ENCODE data around the gene SPDEF.

SPDEF gene

GRCh38 chr6:34575326-34575725, 19.2 kb upstream of the SPDEF start:
- Mint-ChIP-seq H3K27me3 (peaks cover 3% of the 10 kb centered on the region), H3K4me3 (no peak overlapping the region), H3K9me3 (no peaks in the 10 kb centered on the region), H3K36me3 (no peaks in the 10 kb centered on the region), H3K4me1 (peaks cover 4% of the 10 kb centered on the region), H3K27ac (peak overlapping the region; percentile 28)
- DNase-seq: no peak
- CTCF ChIA-PET: no interaction called here

- no peak overlapping the region for H3K27ac Mint-ChIP-seq
- H3K4me1 Mint-ChIP-seq: peaks cover 4% of the 10 kb centered on the region
- no peak overlapping the region for H3K4me3 Mint-ChIP-seq
- no peaks in the 10 kb centered on the region for H3K36me3 Mint-ChIP-seq
- CTCF ChIA-PET: interaction anchor here (1.1 kb wide), 1 partner anchor 115 kb away, joined by 4 read pairs; no protein-coding TSS in a partner anchor
- H3K9me3 Mint-ChIP-seq: no peaks in the 10 kb centered on the region
- peaks cover 3% of the 10 kb centered on the region for H3K27me3 Mint-ChIP-seq
- no peak for DNase-seq
Observed at GRCh38 chr6:34574647-34575293, 18.6 kb upstream of the SPDEF start.

GRCh38 chr6:34573567-34574183, 17.5 kb upstream of the SPDEF start:
- no peak overlapping the region for H3K4me3 Mint-ChIP-seq
- no peak for DNase-seq
- no peaks in the 10 kb centered on the region for H3K9me3 Mint-ChIP-seq
- peaks cover 6% of the 10 kb centered on the region for H3K27me3 Mint-ChIP-seq
- peak overlapping the region; percentile 11 for H3K27ac Mint-ChIP-seq
- CTCF ChIA-PET: interaction anchor here (0.5 to 1.1 kb wide), 3 partner anchors 24 to 575 kb away, joined by 3 to 4 read pairs (median 3); no protein-coding TSS in a partner anchor
- H3K4me1 Mint-ChIP-seq: peaks cover 4% of the 10 kb centered on the region
- no peaks in the 10 kb centered on the region for H3K36me3 Mint-ChIP-seq

- peaks cover 4% of the 10 kb centered on the region for H3K4me1 Mint-ChIP-seq
- H3K27ac Mint-ChIP-seq: no peak overlapping the region
- no peaks in the 10 kb centered on the region for H3K36me3 Mint-ChIP-seq
- H3K4me3 Mint-ChIP-seq: no peak overlapping the region
- H3K27me3 Mint-ChIP-seq: peaks cover 8% of the 10 kb centered on the region
- no peak for DNase-seq
- CTCF ChIA-PET: no interaction called here
- H3K9me3 Mint-ChIP-seq: no peaks in the 10 kb centered on the region
Observed at GRCh38 chr6:34572585-34572984, 16.5 kb upstream of the SPDEF start.

- Mint-ChIP-seq H3K4me3 (no peak overlapping the region), H3K27me3 (peaks cover 8% of the 10 kb centered on the region), H3K4me1 (peaks cover 4% of the 10 kb centered on the region), H3K27ac (no peak overlapping the region), H3K36me3 (no peaks in the 10 kb centered on the region), H3K9me3 (no peaks in the 10 kb centered on the region)
- no peak for DNase-seq
- CTCF ChIA-PET: no interaction called here
Observed at GRCh38 chr6:34572021-34572420, 15.9 kb upstream of the SPDEF start.

- DNase-seq: no peak
- Mint-ChIP-seq H3K9me3 (no peaks in the 10 kb centered on the region), H3K27me3 (peaks cover 8% of the 10 kb centered on the region), H3K36me3 (no peaks in the 10 kb centered on the region), H3K4me3 (no peak overlapping the region), H3K27ac (no peak overlapping the region), H3K4me1 (peaks cover 2% of the 10 kb centered on the region)
- CTCF ChIA-PET: no interaction called here
Observed at GRCh38 chr6:34571388-34571787, 15.3 kb upstream of the SPDEF start.

GRCh38 chr6:34570066-34570833, 14.1 kb upstream of the SPDEF start:
- no peak overlapping the region for H3K4me3 Mint-ChIP-seq
- H3K9me3 Mint-ChIP-seq: no peaks in the 10 kb centered on the region
- H3K27ac Mint-ChIP-seq: no peak overlapping the region
- no peaks in the 10 kb centered on the region for H3K4me1 Mint-ChIP-seq
- CTCF ChIA-PET: interaction anchor here (1.0 to 1.9 kb wide), 2 partner anchors 39 to 110 kb away, joined by 3 to 8 read pairs; no protein-coding TSS in a partner anchor
- DNase-seq: no peak
- H3K27me3 Mint-ChIP-seq: peaks cover 12% of the 10 kb centered on the region
- H3K36me3 Mint-ChIP-seq: no peaks in the 10 kb centered on the region

- Mint-ChIP-seq H3K36me3 (no peaks in the 10 kb centered on the region), H3K4me3 (no peak overlapping the region), H3K4me1 (no peaks in the 10 kb centered on the region), H3K27ac (no peak overlapping the region), H3K9me3 (no peaks in the 10 kb centered on the region), H3K27me3 (peaks cover 16% of the 10 kb centered on the region)
- DNase-seq: no peak
- CTCF ChIA-PET: interaction anchor here (0.6 to 1.9 kb wide), 3 partner anchors 40 to 226 kb away, joined by 3 to 8 read pairs (median 4); no protein-coding TSS in a partner anchor
Observed at GRCh38 chr6:34569361-34569973, 13.3 kb upstream of the SPDEF start.

GRCh38 chr6:34568341-34569201, 12.4 kb upstream of the SPDEF start:
- H3K27ac Mint-ChIP-seq: no peak overlapping the region
- CTCF ChIA-PET: interaction anchor here (1.9 kb wide), 1 partner anchor 41 kb away, joined by 8 read pairs; no protein-coding TSS in a partner anchor
- H3K27me3 Mint-ChIP-seq: peaks cover 20% of the 10 kb centered on the region
- no peaks in the 10 kb centered on the region for H3K36me3 Mint-ChIP-seq
- H3K4me1 Mint-ChIP-seq: no peaks in the 10 kb centered on the region
- H3K4me3 Mint-ChIP-seq: no peak overlapping the region
- DNase-seq: no peak
- no peaks in the 10 kb centered on the region for H3K9me3 Mint-ChIP-seq

- DNase-seq: no peak
- peaks cover 20% of the 10 kb centered on the region for H3K27me3 Mint-ChIP-seq
- CTCF ChIA-PET: interaction anchor here (1.8 kb wide), 1 partner anchor 42 kb away, joined by 4 read pairs; no protein-coding TSS in a partner anchor
- no peak overlapping the region for H3K27ac Mint-ChIP-seq
- no peak overlapping the region for H3K4me3 Mint-ChIP-seq
- H3K4me1 Mint-ChIP-seq: no peaks in the 10 kb centered on the region
- no peaks in the 10 kb centered on the region for H3K9me3 Mint-ChIP-seq
- H3K36me3 Mint-ChIP-seq: no peaks in the 10 kb centered on the region
Observed at GRCh38 chr6:34566830-34567546, 10.9 kb upstream of the SPDEF start.

- no peaks in the 10 kb centered on the region for H3K4me1 Mint-ChIP-seq
- CTCF ChIA-PET: interaction anchor here (1.8 kb wide), 1 partner anchor 44 kb away, joined by 4 read pairs; no protein-coding TSS in a partner anchor
- H3K36me3 Mint-ChIP-seq: no peaks in the 10 kb centered on the region
- H3K4me3 Mint-ChIP-seq: no peak overlapping the region
- H3K27ac Mint-ChIP-seq: no peak overlapping the region
- DNase-seq: no peak
- no peaks in the 10 kb centered on the region for H3K9me3 Mint-ChIP-seq
- peaks cover 20% of the 10 kb centered on the region for H3K27me3 Mint-ChIP-seq
Observed at GRCh38 chr6:34565722-34566137, 9.6 kb upstream of the SPDEF start.

- H3K27ac Mint-ChIP-seq: no peak overlapping the region
- H3K9me3 Mint-ChIP-seq: no peaks in the 10 kb centered on the region
- CTCF ChIA-PET: no interaction called here
- no peak for DNase-seq
- peaks cover 30% of the 10 kb centered on the region for H3K27me3 Mint-ChIP-seq
- H3K36me3 Mint-ChIP-seq: no peaks in the 10 kb centered on the region
- H3K4me3 Mint-ChIP-seq: no peak overlapping the region
- no peaks in the 10 kb centered on the region for H3K4me1 Mint-ChIP-seq
Observed at GRCh38 chr6:34564181-34564580, 8.1 kb upstream of the SPDEF start.

- Mint-ChIP-seq H3K4me3 (no peak overlapping the region), H3K27me3 (peaks cover 25% of the 10 kb centered on the region), H3K36me3 (no peaks in the 10 kb centered on the region), H3K4me1 (no peaks in the 10 kb centered on the region), H3K9me3 (no peaks in the 10 kb centered on the region), H3K27ac (no peak overlapping the region)
- no peak for DNase-seq
- CTCF ChIA-PET: no interaction called here
Observed at GRCh38 chr6:34563513-34563870, 7.4 kb upstream of the SPDEF start.
